Activated T-helper 2 cell treated with anti-CD3 and anti-CD28 coated beads, Interferon-gamma antibody, Interleukin-2, Interleukin-4, amounts not matched to agents 10 μg/mL and 5 μg/mL and 100 μg/mL, durations not matched to agents 14 hours and 24 hours and 36 hours (primary cell): ENCODE data around the gene DIAPH2. TPM values are rescaled to one million over a fixed set of nuclear protein-coding genes. Genes with fewer than 3 reads are reported as not detected.
"Not testable (repeated sequence)": the region's sequence is repeated elsewhere in the genome, so short reads cannot be mapped to it uniquely, and the experiment has no call there.

ENCODE experiments used
- DNase-seq: peaks from one replicate; pipeline ENCODE4 v3.0.0; 2021; ENCODE audit warnings: low spot score
- H3K27ac Mint-ChIP-seq: one replicate; pipeline ENCODE4 v1.8.0; 2021; ENCODE audit warnings: mixed read lengths
- H3K27me3 Mint-ChIP-seq: one replicate; pipeline ENCODE4 v1.8.0; 2021; ENCODE audit warnings: low read depth, mixed read lengths
- H3K36me3 Mint-ChIP-seq: one replicate; pipeline ENCODE4 v1.8.0; 2021; ENCODE audit warnings: low read depth, mixed read lengths
- H3K4me1 Mint-ChIP-seq: one replicate; pipeline ENCODE4 v1.8.0; 2021; ENCODE audit warnings: low read depth, mixed read lengths
- H3K4me3 Mint-ChIP-seq: one replicate; pipeline ENCODE4 v1.8.0; 2021; ENCODE audit warnings: low read depth, mild to moderate bottlenecking, moderate library complexity, mixed read lengths
- H3K9me3 Mint-ChIP-seq: one replicate; pipeline ENCODE4 v1.8.0; 2021; ENCODE audit warnings: mixed read lengths
- intact Hi-C: fragments of 100-400 bp; cut with micrococcal nuclease; formaldehyde crosslinking; loops from one replicate; pipeline ENCODE4 v1.15.1; 2023
- total RNA-seq: library from RNA; stranded (reverse); gene quantifications from 2 replicates; pipeline ENCODE4 v1.2.3, GENCODE V29; 2022

DIAPH2 gene
- total RNA-seq, 1 donor from 2014 or later, result 14.9 TPM

DNA sequence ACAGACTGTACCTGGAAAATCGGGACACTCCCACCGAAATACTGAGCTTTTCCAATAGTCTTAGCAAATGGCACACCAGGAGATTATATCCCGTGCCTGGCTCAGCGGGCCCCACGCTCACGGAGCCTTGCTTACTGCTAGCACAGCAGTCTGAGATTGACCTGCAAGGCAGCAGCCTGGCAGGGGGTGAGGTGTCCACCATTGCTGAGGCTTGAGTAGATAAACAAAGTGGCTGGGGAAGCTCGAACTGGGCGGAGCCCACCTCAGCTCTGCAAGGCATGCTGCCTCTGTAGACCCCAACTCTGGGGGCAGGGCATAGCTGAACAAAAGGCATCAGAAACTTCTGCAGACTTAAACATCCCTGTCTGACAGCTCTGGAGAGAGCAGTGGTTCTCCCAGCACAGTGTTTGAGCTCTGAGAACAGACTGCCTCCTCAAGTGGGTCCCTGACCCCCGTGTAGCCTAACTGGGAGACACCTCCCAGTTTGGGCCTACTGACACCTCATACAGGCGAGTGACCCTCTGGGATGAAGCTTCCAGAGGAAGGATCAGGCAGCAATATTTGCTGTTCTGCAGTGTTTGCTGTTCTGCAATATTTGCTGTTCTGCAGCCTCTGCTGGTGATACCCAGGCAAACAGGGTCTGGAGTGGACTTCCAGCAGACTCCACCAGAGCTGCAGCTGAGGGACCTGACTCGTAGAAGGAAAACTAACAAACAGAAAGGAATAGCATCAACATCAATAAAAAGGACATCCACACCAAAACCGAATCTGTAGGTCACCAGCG lies 725.2 kb downstream of the DIAPH2 start:
- Mint-ChIP-seq H3K36me3 (peaks cover 14% of the 10 kb centered on the region), H3K9me3 (peaks cover 31% of the 10 kb centered on the region)
- intact Hi-C loops, result loop anchor here (10.0 kb wide), 1 partner anchor 155 kb away; no protein-coding TSS in a partner anchor
- H3K27me3 Mint-ChIP-seq, H3K4me1 Mint-ChIP-seq, DNase-seq, H3K4me3 Mint-ChIP-seq, H3K27ac Mint-ChIP-seq: not testable (repeated sequence)

DNA sequence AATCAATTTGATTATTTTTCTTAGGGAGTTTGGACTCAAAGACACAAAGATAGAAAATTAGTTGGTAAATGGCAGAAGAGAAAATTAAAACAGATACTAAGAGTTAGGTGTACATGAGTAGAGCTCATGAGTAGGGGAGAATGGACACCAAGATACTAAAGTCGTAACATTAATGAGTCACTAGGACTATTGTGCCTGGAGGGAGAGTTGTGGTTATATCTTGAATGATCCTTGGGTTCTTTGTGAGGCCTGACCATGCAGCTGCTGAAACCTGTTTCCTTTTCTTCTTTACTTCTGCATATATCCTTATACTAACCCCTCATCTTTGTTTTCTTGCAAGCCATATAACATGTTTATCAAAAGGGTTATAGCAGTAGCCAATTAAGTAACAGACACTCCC lies 731.8 kb downstream of the DIAPH2 start:
- H3K4me1 Mint-ChIP-seq, result no peaks in the 10 kb centered on the region
- H3K27me3 Mint-ChIP-seq, result no peaks in the 10 kb centered on the region
- H3K36me3 Mint-ChIP-seq, result no peaks in the 10 kb centered on the region
- H3K4me3 Mint-ChIP-seq, result no peak overlapping the region
- no peak for DNase-seq
- intact Hi-C loops, result no loop called here
- H3K9me3 Mint-ChIP-seq, result peaks cover 13% of the 10 kb centered on the region
- no peak overlapping the region for H3K27ac Mint-ChIP-seq

DNA sequence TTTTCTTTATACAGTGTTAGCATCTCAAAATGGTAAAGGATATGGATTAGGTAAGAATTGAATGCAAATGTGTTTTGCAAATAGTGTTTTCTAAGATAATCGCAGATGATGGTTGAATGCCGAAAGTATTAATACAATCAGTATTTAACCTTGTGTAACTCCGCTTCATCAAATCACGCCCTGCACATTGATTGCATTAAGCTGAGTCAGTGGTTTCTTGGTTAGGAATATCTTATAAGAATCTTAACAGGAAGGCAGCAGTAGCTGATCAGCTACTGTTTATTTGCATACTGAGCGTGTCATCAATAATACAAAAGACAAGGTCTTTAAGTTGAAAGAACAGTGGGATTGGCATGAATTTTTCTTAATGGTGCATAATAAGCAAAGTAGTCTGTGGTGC lies 744.5 kb downstream of the DIAPH2 start:
- Mint-ChIP-seq H3K27me3 (no peaks in the 10 kb centered on the region), H3K9me3 (no peaks in the 10 kb centered on the region)

DNA sequence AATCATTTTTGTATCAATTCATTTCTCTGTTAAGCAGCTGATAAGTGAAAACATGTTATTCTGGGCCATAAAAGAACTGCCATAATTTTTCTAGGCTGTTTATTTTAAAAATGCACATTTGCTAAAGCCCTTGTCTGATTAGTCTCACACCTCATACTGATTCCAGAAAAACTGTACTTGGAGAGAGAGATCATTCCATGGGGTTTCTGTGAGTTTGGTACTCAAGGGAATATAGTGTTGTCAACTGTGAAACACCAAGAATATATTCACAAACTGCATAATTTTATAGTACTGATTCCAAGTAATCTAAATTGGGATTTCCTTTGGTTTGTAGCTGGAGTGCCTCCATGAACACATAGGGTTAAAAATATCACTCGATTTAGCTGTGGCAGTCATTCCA lies 746.6 kb downstream of the DIAPH2 start:
- no peaks in the 10 kb centered on the region for H3K4me1 Mint-ChIP-seq
- intact Hi-C loops, result no loop called here
- no peak overlapping the region for H3K27ac Mint-ChIP-seq
- no peak for DNase-seq
- no peaks in the 10 kb centered on the region for H3K36me3 Mint-ChIP-seq
- no peaks in the 10 kb centered on the region for H3K9me3 Mint-ChIP-seq
- H3K27me3 Mint-ChIP-seq, result no peaks in the 10 kb centered on the region
- H3K4me3 Mint-ChIP-seq, result no peak overlapping the region

More for the DNA sequence above, 744.5 kb downstream of the DIAPH2 start:
- intact Hi-C loops, result no loop called here
- DNase-seq, result no peak
- Mint-ChIP-seq H3K4me3 (no peak overlapping the region), H3K4me1 (no peaks in the 10 kb centered on the region), H3K27ac (no peak overlapping the region), H3K36me3 (no peaks in the 10 kb centered on the region)

DNA sequence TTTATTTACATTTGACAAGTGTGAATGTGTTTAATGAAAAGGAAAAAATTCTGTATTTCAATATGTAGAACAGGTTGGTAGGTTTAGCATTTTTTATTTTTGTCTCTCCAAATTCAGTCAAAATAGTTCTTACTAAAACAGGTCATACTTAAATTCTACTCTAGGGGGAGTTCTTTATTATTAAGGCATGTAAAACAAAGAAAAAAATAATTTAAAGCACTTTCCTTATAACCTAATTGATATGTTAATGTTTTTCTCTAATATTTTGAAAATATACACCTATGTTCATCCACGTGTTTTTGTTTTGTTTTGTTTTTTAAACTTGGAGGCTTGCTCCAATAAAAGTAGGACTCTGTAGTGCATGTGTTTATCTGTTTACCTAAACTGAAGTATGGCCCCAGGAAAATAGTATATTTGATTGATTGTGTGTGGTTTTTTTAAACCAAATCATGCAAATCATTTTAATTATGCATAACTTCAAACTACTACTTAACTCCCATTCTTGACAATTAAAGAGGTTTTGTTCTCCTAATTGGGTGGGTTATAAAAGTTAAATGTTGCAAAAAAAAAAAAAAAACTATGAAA lies 761.7 kb downstream of the DIAPH2 start:
- no peak for DNase-seq
- H3K9me3 Mint-ChIP-seq, result no peaks in the 10 kb centered on the region
- H3K27ac Mint-ChIP-seq, result no peak overlapping the region
- H3K36me3 Mint-ChIP-seq, result no peaks in the 10 kb centered on the region
- no peaks in the 10 kb centered on the region for H3K4me1 Mint-ChIP-seq
- intact Hi-C loops, result no loop called here
- H3K4me3 Mint-ChIP-seq, result no peak overlapping the region
- H3K27me3 Mint-ChIP-seq, result no peaks in the 10 kb centered on the region

DNA sequence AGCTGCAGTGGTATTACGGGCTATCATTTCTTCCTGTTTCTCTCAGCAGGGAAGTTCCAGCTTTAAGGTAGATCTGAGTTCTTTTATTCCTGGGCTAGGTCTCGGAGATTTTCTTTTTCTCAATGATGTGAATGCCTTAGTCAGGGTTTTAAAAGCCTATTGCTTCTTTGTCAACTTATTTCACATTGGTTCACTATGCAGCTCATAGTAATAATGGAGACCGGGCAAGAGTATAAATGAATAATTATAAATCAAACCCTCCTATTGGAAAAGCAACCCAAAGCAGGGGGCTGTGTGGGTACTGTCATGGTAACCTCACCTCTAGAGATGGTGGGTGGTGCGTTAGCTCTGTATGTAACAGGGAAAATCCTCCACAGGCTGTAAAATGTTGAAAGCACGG lies 762.7 kb downstream of the DIAPH2 start:
- Mint-ChIP-seq H3K9me3 (no peaks in the 10 kb centered on the region), H3K27me3 (no peaks in the 10 kb centered on the region), H3K4me3 (no peak overlapping the region), H3K36me3 (no peaks in the 10 kb centered on the region), H3K4me1 (no peaks in the 10 kb centered on the region), H3K27ac (no peak overlapping the region)
- intact Hi-C loops, result no loop called here
- DNase-seq, result no peak

DNA sequence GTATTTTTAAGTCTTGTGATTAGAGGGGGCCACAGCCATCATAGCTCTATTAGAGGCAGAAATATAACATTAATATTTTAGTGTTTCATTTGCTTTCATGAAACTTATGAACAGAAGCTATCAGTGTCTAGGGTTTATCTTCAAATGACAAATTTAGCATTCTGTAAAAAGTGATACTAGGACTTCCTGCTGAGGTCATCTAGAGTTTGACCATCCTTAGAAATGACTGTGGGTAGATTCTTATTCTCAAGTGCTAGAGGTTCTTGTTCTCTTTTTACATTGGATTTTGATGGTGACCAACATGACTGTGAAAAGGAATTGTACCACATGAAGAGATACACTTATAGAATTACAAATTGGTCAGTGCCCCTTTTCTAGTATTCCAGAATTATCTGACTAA lies 767.6 kb downstream of the DIAPH2 start:
- H3K27me3 Mint-ChIP-seq, result no peaks in the 10 kb centered on the region
- H3K4me1 Mint-ChIP-seq, result no peaks in the 10 kb centered on the region
- no peaks in the 10 kb centered on the region for H3K36me3 Mint-ChIP-seq
- no peaks in the 10 kb centered on the region for H3K9me3 Mint-ChIP-seq
- intact Hi-C loops, result no loop called here
- no peak overlapping the region for H3K4me3 Mint-ChIP-seq
- no peak overlapping the region for H3K27ac Mint-ChIP-seq
- no peak for DNase-seq

DNA sequence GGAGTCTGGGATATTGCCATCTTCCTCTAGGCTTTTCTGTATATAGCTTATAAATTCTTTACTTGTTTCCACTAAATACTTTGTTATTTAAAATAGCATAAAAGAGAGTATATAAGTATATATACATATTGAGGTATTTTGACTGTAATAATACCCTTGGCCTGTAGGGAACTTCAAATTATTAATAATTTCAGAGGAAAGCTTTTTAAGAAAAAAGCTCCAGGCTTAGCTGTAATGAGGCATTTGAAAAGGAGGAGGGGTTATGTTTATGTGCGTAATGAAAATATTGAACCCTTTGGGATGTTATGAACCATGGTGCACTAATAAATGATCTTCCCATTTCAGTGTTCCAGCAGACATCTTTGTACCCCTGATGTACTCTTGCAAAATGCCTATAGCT lies 777.1 kb downstream of the DIAPH2 start:
- no peaks in the 10 kb centered on the region for H3K4me1 Mint-ChIP-seq
- intact Hi-C loops, result no loop called here
- no peaks in the 10 kb centered on the region for H3K36me3 Mint-ChIP-seq
- no peak overlapping the region for H3K27ac Mint-ChIP-seq
- H3K4me3 Mint-ChIP-seq, result no peak overlapping the region
- no peak for DNase-seq
- H3K9me3 Mint-ChIP-seq, result no peaks in the 10 kb centered on the region
- H3K27me3 Mint-ChIP-seq, result no peaks in the 10 kb centered on the region

DNA sequence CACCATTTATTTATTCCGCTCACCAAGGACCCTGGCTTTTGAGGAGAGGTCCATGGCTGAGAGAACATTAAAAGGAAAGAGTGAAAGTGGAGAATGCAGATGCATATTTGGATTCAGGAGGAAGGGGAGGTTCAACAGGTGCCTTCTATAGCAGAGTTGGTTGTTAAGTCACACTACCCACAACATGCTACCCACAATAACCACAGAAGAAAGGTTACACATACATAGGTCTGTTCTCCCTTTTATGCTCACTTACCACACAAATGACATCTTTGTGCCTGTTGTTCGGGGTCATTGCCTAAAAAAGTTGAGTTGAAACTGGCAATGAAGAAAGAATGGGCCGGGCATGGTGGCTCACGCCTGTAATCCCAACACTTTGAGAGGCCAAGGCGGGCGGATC lies 786.4 kb downstream of the DIAPH2 start:
- Mint-ChIP-seq H3K4me3 (no peak overlapping the region), H3K27ac (no peak overlapping the region), H3K9me3 (no peaks in the 10 kb centered on the region), H3K36me3 (no peaks in the 10 kb centered on the region), H3K4me1 (peaks cover 4% of the 10 kb centered on the region), H3K27me3 (no peaks in the 10 kb centered on the region)
- DNase-seq, result no peak
- intact Hi-C loops, result no loop called here

DNA sequence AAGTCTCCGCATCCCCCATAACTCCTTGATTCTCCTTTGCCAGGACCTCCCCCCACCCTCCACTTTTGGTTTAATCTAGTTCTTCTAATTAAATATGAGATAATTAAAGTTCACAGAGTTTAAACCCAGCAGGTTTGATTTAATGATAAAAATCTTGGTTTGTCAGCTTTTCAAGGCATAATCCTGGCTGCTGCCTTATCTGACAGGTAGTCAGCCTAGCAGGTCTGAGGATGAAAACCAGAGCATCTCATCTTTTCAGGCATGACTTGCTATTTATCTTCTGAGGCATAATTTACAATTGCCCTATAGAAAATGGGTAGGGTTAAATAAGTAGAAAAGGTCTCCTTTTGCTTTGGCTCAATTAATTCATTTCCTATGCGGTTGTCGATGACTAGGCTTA lies 790.3 kb downstream of the DIAPH2 start:
- Mint-ChIP-seq H3K27me3 (no peaks in the 10 kb centered on the region), H3K4me1 (peaks cover 4% of the 10 kb centered on the region), H3K9me3 (no peaks in the 10 kb centered on the region), H3K4me3 (no peak overlapping the region), H3K27ac (no peak overlapping the region), H3K36me3 (no peaks in the 10 kb centered on the region)
- intact Hi-C loops, result no loop called here
- no peak for DNase-seq

DNA sequence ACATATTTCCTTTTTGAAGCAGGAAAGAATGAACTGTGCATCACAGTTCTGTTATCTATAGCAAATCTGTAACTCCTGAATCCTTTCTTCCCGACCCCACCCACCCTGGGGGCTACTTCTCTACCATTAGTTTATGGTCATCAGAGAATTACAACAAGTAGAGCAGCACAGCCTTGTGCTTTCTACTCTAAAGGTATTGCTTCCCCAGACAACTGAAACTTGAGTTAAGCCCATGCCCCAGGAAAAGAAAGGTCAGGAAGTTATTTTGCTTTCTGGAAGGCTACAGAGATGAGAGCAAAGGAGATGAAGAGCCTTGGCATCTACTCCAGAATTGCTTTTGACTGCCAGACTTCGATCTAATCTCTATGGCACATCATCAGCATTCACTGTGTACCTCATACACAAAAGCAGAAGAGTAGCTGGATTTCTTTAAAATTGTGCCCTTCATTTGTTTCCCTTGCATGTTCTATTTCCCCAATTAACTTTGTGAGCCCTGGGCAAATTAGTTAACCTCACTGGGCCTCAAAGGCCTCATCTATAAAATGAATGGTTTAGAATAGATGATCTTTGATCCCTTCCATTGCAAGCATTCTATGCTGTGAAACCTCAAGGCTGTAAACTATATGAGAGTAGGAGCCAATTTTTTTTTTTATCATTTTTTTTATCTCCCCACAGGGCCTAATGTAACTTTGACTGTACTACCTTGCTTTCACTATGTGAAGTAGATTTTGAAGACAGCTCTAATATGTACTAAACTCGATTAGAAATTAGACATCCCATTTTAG lies 794.7 kb downstream of the DIAPH2 start:
- Mint-ChIP-seq H3K4me3 (no peak overlapping the region), H3K27ac (no peak overlapping the region), H3K9me3 (no peaks in the 10 kb centered on the region), H3K4me1 (no peaks in the 10 kb centered on the region), H3K27me3 (no peaks in the 10 kb centered on the region), H3K36me3 (no peaks in the 10 kb centered on the region)
- intact Hi-C loops, result no loop called here
- DNase-seq, result no peak

DNA sequence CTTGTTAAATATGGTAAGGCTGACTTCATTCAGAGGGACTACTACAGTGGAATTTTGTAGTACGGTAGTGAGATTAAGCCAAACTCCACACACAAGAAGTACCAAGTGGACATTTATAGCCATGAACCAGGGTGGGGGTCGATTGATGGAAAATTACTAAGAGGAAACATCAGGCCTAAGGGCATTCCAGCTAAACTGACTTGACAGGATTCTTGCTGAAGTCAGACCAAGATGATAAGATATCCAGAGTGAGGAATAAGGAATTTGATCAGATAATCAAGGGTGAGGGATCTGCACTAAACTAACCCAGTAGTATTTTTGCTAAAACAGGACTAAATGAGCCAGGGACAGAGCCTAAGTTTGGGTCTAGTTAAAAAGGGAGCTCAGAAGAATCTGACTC lies 796.6 kb downstream of the DIAPH2 start:
- Mint-ChIP-seq H3K4me1 (no peaks in the 10 kb centered on the region), H3K27me3 (no peaks in the 10 kb centered on the region), H3K27ac (no peak overlapping the region), H3K9me3 (no peaks in the 10 kb centered on the region), H3K36me3 (no peaks in the 10 kb centered on the region), H3K4me3 (no peak overlapping the region)
- intact Hi-C loops, result no loop called here
- no peak for DNase-seq

DNA sequence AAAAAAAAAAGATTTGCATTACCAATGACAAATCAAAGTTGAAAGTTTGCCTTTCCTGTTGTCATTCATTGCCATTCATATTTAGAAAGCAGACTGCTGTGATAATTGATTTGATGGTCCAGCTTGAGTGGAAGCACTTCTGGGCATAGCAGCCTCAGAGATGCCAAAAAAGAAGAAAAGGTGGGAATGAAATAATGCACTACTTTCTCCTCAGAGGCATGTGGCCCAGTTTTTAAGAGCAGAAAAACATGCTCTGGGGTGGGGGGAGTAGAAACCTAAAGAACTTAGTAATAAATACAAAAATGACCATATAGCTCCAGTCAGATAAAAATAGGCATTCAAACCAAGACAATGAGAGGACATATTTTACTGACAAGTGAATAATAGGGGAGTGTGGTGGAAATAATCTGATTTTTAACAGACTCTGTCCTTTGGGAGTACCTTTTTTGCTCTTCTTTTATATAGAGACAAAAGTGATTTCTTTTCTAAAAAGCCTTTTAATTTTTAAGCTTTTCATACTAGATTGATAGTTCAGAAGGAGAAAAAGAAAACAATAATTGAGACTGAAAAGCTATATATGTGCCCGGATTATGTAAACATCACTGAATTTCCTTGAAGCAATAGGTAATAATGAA lies 798.1 kb downstream of the DIAPH2 start:
- Mint-ChIP-seq H3K4me3 (no peak overlapping the region), H3K27me3 (no peaks in the 10 kb centered on the region), H3K4me1 (no peaks in the 10 kb centered on the region), H3K9me3 (no peaks in the 10 kb centered on the region), H3K36me3 (no peaks in the 10 kb centered on the region), H3K27ac (no peak overlapping the region)
- no peak for DNase-seq
- intact Hi-C loops, result no loop called here
